AG04450 (cell line): ENCODE results near the gene TAF1C. TPM values are rescaled to one million over a fixed set of nuclear protein-coding genes. Genes with fewer than 3 reads are reported as not detected.

Experiments used
- CTCF ChIA-PET: fragments of 300-600, 350-600 bp; formaldehyde crosslinking; extraction: SDS; loops from one replicate; lab custom pipeline; 2022; ENCODE audit warnings: antibody characterized with exemption, inconsistent platforms; lab: Charles Lee
- POLR2A ChIA-PET: fragments of 350-600 bp; formaldehyde crosslinking; extraction: SDS; loops from one replicate; lab custom pipeline; 2021; ENCODE audit warnings: antibody characterized with exemption, inconsistent platforms; lab: Yijun Ruan, JAX
- DNase-seq: peaks from one replicate; pipeline ENCODE4 v3.0.0-alpha.2; 2011; ENCODE audit warnings: low read depth, low spot score
- H3K27ac ChIP-seq: one replicate; pipeline ENCODE4 v1.5.1; 2012; ENCODE audit warnings: low read depth, low read length, control low read depth
- H3K27me3 ChIP-seq: one replicate; pipeline ENCODE4 v1.6.0; 2012; ENCODE audit warnings: low read length; ENCODE audit not compliant: control insufficient read depth, insufficient read depth
- H3K4me3 ChIP-seq: 2 replicates; pipeline ENCODE4 v1.5.1; 2011; ENCODE audit warnings: mild to moderate bottlenecking, low read depth, low read length, control low read depth
- H3K9me3 ChIP-seq: 2 replicates; pipeline ENCODE4 v1.5.1; 2012; ENCODE audit warnings: low read length; ENCODE audit not compliant: control insufficient read depth, insufficient read depth
- polyA plus RNA-seq: library from polyadenylated mRNA; depleted of rRNA; stranded (reverse); fragments of >200 nt; gene quantifications from 2 replicates; pipeline ENCODE4 v1.2.3, GENCODE V29; 2011
- TF ChIP-seq, protein P1 (sequence below): IDR thresholded peaks from 2 replicates; pipeline ENCODE4 v1.5.1; 2011; ENCODE audit warnings: low read depth, low read length, control low read depth, inconsistent platforms

TAF1C gene
- polyA plus RNA-seq, 1 experiment = 14.2 TPM

- Histone ChIP-seq H3K4me3 (no peak overlapping the region), H3K9me3 (no peaks in the 10 kb centered on the region; the same call in 1 of the 2 replicates), H3K27ac (no peak overlapping the region), H3K27me3 (peaks cover 4% of the 10 kb centered on the region)
- TF ChIP-seq, protein P1, sequence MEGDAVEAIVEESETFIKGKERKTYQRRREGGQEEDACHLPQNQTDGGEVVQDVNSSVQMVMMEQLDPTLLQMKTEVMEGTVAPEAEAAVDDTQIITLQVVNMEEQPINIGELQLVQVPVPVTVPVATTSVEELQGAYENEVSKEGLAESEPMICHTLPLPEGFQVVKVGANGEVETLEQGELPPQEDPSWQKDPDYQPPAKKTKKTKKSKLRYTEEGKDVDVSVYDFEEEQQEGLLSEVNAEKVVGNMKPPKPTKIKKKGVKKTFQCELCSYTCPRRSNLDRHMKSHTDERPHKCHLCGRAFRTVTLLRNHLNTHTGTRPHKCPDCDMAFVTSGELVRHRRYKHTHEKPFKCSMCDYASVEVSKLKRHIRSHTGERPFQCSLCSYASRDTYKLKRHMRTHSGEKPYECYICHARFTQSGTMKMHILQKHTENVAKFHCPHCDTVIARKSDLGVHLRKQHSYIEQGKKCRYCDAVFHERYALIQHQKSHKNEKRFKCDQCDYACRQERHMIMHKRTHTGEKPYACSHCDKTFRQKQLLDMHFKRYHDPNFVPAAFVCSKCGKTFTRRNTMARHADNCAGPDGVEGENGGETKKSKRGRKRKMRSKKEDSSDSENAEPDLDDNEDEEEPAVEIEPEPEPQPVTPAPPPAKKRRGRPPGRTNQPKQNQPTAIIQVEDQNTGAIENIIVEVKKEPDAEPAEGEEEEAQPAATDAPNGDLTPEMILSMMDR = no peak
- ChIA-PET POLR2A (no interaction called here), CTCF (interaction anchor here (0.5 to 1.3 kb wide), 2 partner anchors 38 to 140 kb away, joined by 4 to 6 read pairs; no protein-coding TSS in a partner anchor)
- DNase-seq = no peak
Observed at GRCh38 chr16:84225571-84225970, 38.7 kb upstream of the TAF1C start.

- ChIA-PET POLR2A (no interaction called here), CTCF (interaction anchor here (1.3 kb wide), 1 partner anchor 38 kb away, joined by 4 read pairs; no protein-coding TSS in a partner anchor)
- Histone ChIP-seq H3K27ac (no peak overlapping the region), H3K27me3 (peaks cover 4% of the 10 kb centered on the region), H3K9me3 (no peaks in the 10 kb centered on the region; the same call in 1 of the 2 replicates), H3K4me3 (no peak overlapping the region)
- TF ChIP-seq, protein P1 = no peak
- no peak for DNase-seq
Observed at GRCh38 chr16:84225126-84225525, 38.3 kb upstream of the TAF1C start.

DNA sequence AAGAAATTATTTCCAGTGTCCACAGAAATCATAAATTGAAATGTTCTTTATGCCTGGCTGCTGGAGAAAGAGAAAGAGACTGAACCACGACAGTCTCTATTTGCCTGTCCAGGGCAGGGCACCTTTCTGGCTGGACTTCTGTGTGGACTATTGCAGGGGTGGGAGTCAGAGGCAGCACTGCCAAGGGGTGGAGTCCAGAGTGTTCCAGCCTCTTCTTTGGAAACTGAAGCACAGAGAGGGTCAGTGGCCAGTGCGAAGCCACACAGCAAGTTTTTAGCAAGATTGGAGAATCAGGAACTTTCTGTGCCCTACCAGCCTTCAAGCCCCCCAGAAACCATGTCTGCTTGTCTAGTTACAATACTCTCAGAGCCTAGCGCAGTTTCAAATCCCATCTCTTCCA lies 37.7 kb upstream of the TAF1C start:
- no peak for DNase-seq
- no peak overlapping the region for H3K27ac ChIP-seq
- ChIA-PET POLR2A (no interaction called here), CTCF (interaction anchor here (0.9 to 1.6 kb wide), 2 partner anchors 39 to 84 kb away, joined by 3 to 4 read pairs; no protein-coding TSS in a partner anchor)
- no peaks in the 10 kb centered on the region; the same call in 1 of the 2 replicates for H3K9me3 ChIP-seq
- TF ChIP-seq, protein P1 = no peak
- H3K27me3 ChIP-seq = peaks cover 2% of the 10 kb centered on the region
- no peak overlapping the region for H3K4me3 ChIP-seq

- Histone ChIP-seq H3K27ac (no peak overlapping the region), H3K9me3 (no peaks in the 10 kb centered on the region), H3K27me3 (peaks cover 6% of the 10 kb centered on the region), H3K4me3 (no peak overlapping the region)
- POLR2A ChIA-PET = no interaction called here
- CTCF ChIA-PET = interaction anchor here (0.9 to 1.6 kb wide), 4 partner anchors 38 to 261 kb away, joined by 3 to 4 read pairs (median 4); no protein-coding TSS in a partner anchor
- TF ChIP-seq, protein P1 = no peak
- DNase-seq = no peak
Observed at GRCh38 chr16:84223456-84223855, 36.6 kb upstream of the TAF1C start.

DNA sequence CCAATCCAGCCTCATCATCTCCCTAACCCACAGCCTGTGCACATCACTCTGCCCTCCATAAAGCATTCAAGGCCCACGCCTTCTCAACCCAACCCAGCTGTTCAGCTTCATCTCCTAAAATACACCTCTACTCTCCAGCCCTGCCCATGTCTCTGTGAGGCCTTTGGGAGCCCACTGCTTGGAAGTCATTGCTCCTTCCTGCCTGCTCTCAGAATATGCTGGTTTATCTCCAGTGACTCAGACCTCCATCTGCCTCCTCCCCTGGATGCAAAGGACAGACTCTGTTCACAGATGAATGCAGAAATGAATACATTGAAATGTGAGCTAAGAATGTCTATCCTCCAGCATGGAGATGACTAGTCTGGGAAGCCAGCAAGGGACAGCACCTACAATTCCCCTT lies 34.0 kb upstream of the TAF1C start:
- ChIA-PET CTCF (no interaction called here), POLR2A (no interaction called here)
- no peaks in the 10 kb centered on the region for H3K9me3 ChIP-seq
- DNase-seq = no peak
- peaks cover 14% of the 10 kb centered on the region for H3K27me3 ChIP-seq
- TF ChIP-seq, protein P1 = no peak
- no peak overlapping the region for H3K27ac ChIP-seq
- H3K4me3 ChIP-seq = no peak overlapping the region
